Measurements from ENCODE around the gene ATP6V0B.

DNA sequence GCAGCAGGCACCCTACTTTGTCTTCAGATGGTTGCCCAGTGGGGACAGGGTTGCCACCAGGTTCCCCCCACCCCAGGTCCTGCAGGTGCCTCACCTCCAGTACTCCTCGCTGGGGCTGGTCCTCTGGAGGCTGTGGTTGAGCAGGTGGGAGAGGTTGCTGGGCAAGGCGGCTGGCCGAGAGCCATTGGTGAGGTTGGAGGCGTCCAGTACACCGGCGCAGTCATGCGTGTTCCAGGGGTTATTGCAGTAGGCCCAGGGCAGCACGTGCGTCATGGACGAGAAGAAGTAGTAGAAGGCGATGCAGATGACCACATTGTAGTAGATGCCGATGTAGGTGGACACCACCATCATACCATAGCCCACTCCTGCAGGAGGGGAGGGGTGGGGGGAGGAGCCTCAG, 33.5 kb downstream of the ATP6V0B start:
- TF ChIP-seq, protein P1, sequence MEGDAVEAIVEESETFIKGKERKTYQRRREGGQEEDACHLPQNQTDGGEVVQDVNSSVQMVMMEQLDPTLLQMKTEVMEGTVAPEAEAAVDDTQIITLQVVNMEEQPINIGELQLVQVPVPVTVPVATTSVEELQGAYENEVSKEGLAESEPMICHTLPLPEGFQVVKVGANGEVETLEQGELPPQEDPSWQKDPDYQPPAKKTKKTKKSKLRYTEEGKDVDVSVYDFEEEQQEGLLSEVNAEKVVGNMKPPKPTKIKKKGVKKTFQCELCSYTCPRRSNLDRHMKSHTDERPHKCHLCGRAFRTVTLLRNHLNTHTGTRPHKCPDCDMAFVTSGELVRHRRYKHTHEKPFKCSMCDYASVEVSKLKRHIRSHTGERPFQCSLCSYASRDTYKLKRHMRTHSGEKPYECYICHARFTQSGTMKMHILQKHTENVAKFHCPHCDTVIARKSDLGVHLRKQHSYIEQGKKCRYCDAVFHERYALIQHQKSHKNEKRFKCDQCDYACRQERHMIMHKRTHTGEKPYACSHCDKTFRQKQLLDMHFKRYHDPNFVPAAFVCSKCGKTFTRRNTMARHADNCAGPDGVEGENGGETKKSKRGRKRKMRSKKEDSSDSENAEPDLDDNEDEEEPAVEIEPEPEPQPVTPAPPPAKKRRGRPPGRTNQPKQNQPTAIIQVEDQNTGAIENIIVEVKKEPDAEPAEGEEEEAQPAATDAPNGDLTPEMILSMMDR (IDR thresholded peaks at IDR 0.05; ENCODE audit: low read depth, low read length), result no peak
- no peak for TF ChIP-seq EZH2phosphoT487 (IDR thresholded peaks at IDR 0.05; ENCODE audit: low read depth)
